ENCODE data around the gene DHRS4. TPM values are rescaled to one million over a fixed set of nuclear protein-coding genes. Genes with fewer than 3 reads are reported as not detected.

Gene DHRS4
- total and polyA plus RNA-seq, 2 of the 13 experiments (the other 11 are each of a cell fraction or from before 2014, with no cell fraction given): 23.9 to 45.1 TPM

GRCh38 chr14:23953464-23954278, at the start of gene DHRS4 (continued):
- peak; percentile 89 for TF ChIP-seq ZNF367 (CRISPR knock-in tag; IDR thresholded peaks at IDR 0.05; ENCODE audit: borderline replicate concordance)
- TF ChIP-seq, protein P1, sequence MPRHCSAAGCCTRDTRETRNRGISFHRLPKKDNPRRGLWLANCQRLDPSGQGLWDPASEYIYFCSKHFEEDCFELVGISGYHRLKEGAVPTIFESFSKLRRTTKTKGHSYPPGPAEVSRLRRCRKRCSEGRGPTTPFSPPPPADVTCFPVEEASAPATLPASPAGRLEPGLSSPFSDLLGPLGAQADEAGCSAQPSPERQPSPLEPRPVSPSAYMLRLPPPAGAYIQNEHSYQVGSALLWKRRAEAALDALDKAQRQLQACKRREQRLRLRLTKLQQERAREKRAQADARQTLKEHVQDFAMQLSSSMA (CRISPR knock-in tag; IDR thresholded peaks at IDR 0.05): peak; percentile 96
- TF ChIP-seq ZNF263 (CRISPR knock-in tag; IDR thresholded peaks at IDR 0.05): peak; percentile 84
- no peak; the same call in 1 of the 2 replicates for TF ChIP-seq ZNF775 (CRISPR knock-in tag; IDR thresholded peaks at IDR 0.05; ENCODE audit: borderline replicate concordance)
- no peak for TF ChIP-seq ZNF724P (CRISPR knock-in tag; IDR thresholded peaks at IDR 0.05; ENCODE audit: borderline replicate concordance)
- peak; percentile 72; the same call in 1 of the 2 replicates for TF ChIP-seq KAT2B (IDR thresholded peaks at IDR 0.05; ENCODE audit: borderline replicate concordance, low read depth, low read length)
- TF ChIP-seq CCDC6 (CRISPR knock-in tag; IDR thresholded peaks at IDR 0.05): peak; percentile 27
- TF ChIP-seq SMAD9 (CRISPR knock-in tag; IDR thresholded peaks at IDR 0.05): peak; percentile 89
- TF ChIP-seq, protein P2, sequence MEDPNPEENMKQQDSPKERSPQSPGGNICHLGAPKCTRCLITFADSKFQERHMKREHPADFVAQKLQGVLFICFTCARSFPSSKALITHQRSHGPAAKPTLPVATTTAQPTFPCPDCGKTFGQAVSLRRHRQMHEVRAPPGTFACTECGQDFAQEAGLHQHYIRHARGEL (CRISPR knock-in tag; IDR thresholded peaks at IDR 0.05): peak; percentile 92
- TF ChIP-seq SAFB2 (CRISPR knock-in tag; IDR thresholded peaks at IDR 0.05; ENCODE audit: borderline replicate concordance, low read depth): peak; percentile 100
- peak; percentile 80 for TF ChIP-seq FOXO1 (CRISPR knock-in tag; IDR thresholded peaks at IDR 0.05)
- peak; percentile 85 for TF ChIP-seq MIXL1 (CRISPR knock-in tag; IDR thresholded peaks at IDR 0.05)
- peak; percentile 99 for TF ChIP-seq ZZZ3 (CRISPR knock-in tag; IDR thresholded peaks at IDR 0.05; ENCODE audit: borderline replicate concordance)
- peak; percentile 39; the same call in 1 of the 2 replicates for TF ChIP-seq ZNF740 (CRISPR knock-in tag; IDR thresholded peaks at IDR 0.05)
- TF ChIP-seq, protein P3, sequence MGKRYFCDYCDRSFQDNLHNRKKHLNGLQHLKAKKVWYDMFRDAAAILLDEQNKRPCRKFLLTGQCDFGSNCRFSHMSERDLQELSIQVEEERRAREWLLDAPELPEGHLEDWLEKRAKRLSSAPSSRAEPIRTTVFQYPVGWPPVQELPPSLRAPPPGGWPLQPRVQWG (CRISPR knock-in tag; IDR thresholded peaks at IDR 0.05; ENCODE audit: borderline replicate concordance, low read depth): 0 out of 2 replicates have a peak, but pooled peaks have one; percentile 41
- TF ChIP-seq ZNF83 (CRISPR knock-in tag; IDR thresholded peaks at IDR 0.05; ENCODE audit: borderline replicate concordance): peak; percentile 97; the same call in 1 of the 2 replicates
- peak; percentile 77 for TF ChIP-seq ZNF609 (CRISPR knock-in tag; IDR thresholded peaks at IDR 0.05; ENCODE audit: borderline replicate concordance)
- TF ChIP-seq STAT6 (CRISPR knock-in tag; IDR thresholded peaks at IDR 0.05; ENCODE audit: borderline replicate concordance): peak; percentile 68
- TF ChIP-seq POLR2AphosphoS2 (IDR thresholded peaks at IDR 0.05; ENCODE audit: low read depth, low read length): no peak
